ENCODE results near the gene A4GALT.

DNA sequence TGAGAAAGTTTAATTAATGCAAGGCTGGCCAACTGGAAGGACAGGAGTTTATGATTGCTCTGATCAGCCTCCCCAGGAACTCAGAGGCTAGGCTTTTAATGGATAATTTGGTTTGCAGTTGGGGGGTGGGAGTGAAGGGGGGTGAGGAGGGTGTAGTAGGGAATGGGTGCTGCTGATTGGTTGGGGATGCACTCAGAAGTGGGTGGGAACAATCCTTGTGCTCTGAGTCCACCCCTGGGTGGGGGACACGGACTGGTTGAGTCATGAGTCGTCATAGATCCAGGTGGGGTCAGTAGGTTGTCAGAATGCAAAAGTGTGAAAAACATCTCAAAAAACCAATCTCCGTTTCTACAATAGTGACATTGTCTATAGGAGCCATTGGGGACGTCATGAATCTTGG lies 50.6 kb downstream of the A4GALT start:
- no peak for TF ChIP-seq POLR2A (IDR thresholded peaks at IDR 0.05)
- TF ChIP-seq, protein P1, sequence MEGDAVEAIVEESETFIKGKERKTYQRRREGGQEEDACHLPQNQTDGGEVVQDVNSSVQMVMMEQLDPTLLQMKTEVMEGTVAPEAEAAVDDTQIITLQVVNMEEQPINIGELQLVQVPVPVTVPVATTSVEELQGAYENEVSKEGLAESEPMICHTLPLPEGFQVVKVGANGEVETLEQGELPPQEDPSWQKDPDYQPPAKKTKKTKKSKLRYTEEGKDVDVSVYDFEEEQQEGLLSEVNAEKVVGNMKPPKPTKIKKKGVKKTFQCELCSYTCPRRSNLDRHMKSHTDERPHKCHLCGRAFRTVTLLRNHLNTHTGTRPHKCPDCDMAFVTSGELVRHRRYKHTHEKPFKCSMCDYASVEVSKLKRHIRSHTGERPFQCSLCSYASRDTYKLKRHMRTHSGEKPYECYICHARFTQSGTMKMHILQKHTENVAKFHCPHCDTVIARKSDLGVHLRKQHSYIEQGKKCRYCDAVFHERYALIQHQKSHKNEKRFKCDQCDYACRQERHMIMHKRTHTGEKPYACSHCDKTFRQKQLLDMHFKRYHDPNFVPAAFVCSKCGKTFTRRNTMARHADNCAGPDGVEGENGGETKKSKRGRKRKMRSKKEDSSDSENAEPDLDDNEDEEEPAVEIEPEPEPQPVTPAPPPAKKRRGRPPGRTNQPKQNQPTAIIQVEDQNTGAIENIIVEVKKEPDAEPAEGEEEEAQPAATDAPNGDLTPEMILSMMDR (IDR thresholded peaks at IDR 0.05) = no peak
- TF ChIP-seq POLR2AphosphoS5 (IDR thresholded peaks at IDR 0.05) = no peak
